ENCODE results near the gene DTYMK. TPM values are rescaled to one million over a fixed set of nuclear protein-coding genes. Genes with fewer than 3 reads are reported as not detected.

The DTYMK gene
- 10 to 100 TPM in 11 of 12 donors, not detected in 1; 19.5 to 40.7 (median 24.9) TPM for polyA plus RNA-seq (ENCODE audit: insufficient read length in 12 of 12)
- long read RNA-seq, donor 1, transcript DTYMK-201 (5 exons, 1,232 nt) = major isoform, 18 of 22 reads
- long read RNA-seq, donor 1, partial matches to known transcripts = 0 of 22 reads
- long read RNA-seq, donor 1, other reads (novel, unspliced or antisense) = 0 of 22 reads
- long read RNA-seq, donor 2, transcript DTYMK-201 (5 exons, 1,232 nt) = major isoform, 12 of 17 reads
- long read RNA-seq, donor 2, partial matches to known transcripts = 0 of 17 reads
- long read RNA-seq, donor 2, other reads (novel, unspliced or antisense) = 0 of 17 reads
- long read RNA-seq, donor 3, transcript DTYMK-201 (5 exons, 1,232 nt) = major isoform, 9 of 11 reads
- long read RNA-seq, donor 3, partial matches to known transcripts = 0 of 11 reads
- long read RNA-seq, donor 3, other reads (novel, unspliced or antisense) = 0 of 11 reads
- long read RNA-seq, donor 4, transcript DTYMK-201 (5 exons, 1,232 nt) = major isoform, 5 of 14 reads
- long read RNA-seq, donor 4, partial matches to known transcripts = 7 of 14 reads
- long read RNA-seq, donor 4, other reads (novel, unspliced or antisense) = 0 of 14 reads
- long read RNA-seq, donor 5, transcript DTYMK-201 (5 exons, 1,232 nt) = major isoform, 22 of 56 reads
- long read RNA-seq, donor 5, partial matches to known transcripts = 30 of 56 reads
- long read RNA-seq, donor 5, other reads (novel, unspliced or antisense) = 0 of 56 reads
- long read RNA-seq, donor 6, transcript DTYMK-201 (5 exons, 1,232 nt) = major isoform, 7 of 12 reads
- long read RNA-seq, donor 6, transcript DTYMK-202 (4 exons, 1,089 nt) = minor isoform, 5 of 12 reads
- long read RNA-seq, donor 6, partial matches to known transcripts = 0 of 12 reads
- long read RNA-seq, donor 6, other reads (novel, unspliced or antisense) = 0 of 12 reads
- long read RNA-seq, donor 7, partial matches to known transcripts = 5 of 11 reads
- long read RNA-seq, donor 7, other reads (novel, unspliced or antisense) = 0 of 11 reads
- long read RNA-seq, donor 8, transcript DTYMK-201 (5 exons, 1,232 nt) = major isoform, 11 of 23 reads
- long read RNA-seq, donor 8, partial matches to known transcripts = 7 of 23 reads
- long read RNA-seq, donor 8, other reads (novel, unspliced or antisense) = 0 of 23 reads
- long read RNA-seq, donor 9, transcript DTYMK-201 (5 exons, 1,232 nt) = major isoform, 5 of 13 reads
- long read RNA-seq, donor 9, partial matches to known transcripts = 5 of 13 reads
- long read RNA-seq, donor 9, other reads (novel, unspliced or antisense) = 0 of 13 reads
- long read RNA-seq, donor 10, transcript DTYMK-201 (5 exons, 1,232 nt) = major isoform, 10 of 28 reads
- long read RNA-seq, donor 10, partial matches to known transcripts = 15 of 28 reads
- long read RNA-seq, donor 10, other reads (novel, unspliced or antisense) = 0 of 28 reads
- long read RNA-seq, donor 11, transcript DTYMK-202 (4 exons, 1,089 nt) = minor isoform, 5 of 40 reads
- long read RNA-seq, donor 11, transcript DTYMK-201 (5 exons, 1,232 nt) = major isoform, 20 of 40 reads
- long read RNA-seq, donor 11, partial matches to known transcripts = 14 of 40 reads
- long read RNA-seq, donor 11, other reads (novel, unspliced or antisense) = 0 of 40 reads

GRCh38 chr2:241686650-241687425 lies at the start of gene DTYMK:
DTYMK (minus strand) TSS chr2:241686815; CDS start chr2:241686783, 32 bp downstream.
- DNase-seq = peak; percentile 95

- no peak for DNase-seq
These were observed 49.5 kb upstream of the DTYMK start for GRCh38 chr2:241736111-241736510.

GRCh38 chr2:241734467-241735208 lies 48.0 kb upstream of the DTYMK start, which contains the start of gene D2HGDH:
D2HGDH (plus strand) TSS chr2:241734630; CDS start chr2:241735225, 595 bp downstream.
- DNase-seq = peak; percentile 86

- no peak for DNase-seq
These were observed 47.5 kb upstream of the DTYMK start for GRCh38 chr2:241734208-241734466.

- no peak for DNase-seq
These were observed 47.0 kb upstream of the DTYMK start for GRCh38 chr2:241733391-241734207.

GRCh38 chr2:241732513-241733186 lies 46.0 kb upstream of the DTYMK start:
- DNase-seq = peak; percentile 31

GRCh38 chr2:241730671-241731293 lies 44.2 kb upstream of the DTYMK start:
- no peak for DNase-seq

- no peak for DNase-seq
These were observed 43.3 kb upstream of the DTYMK start for GRCh38 chr2:241729868-241730267.

- peak; percentile 51 for DNase-seq
These were observed 42.0 kb upstream of the DTYMK start for GRCh38 chr2:241728627-241729026.

- DNase-seq = no peak
These were observed 41.4 kb upstream of the DTYMK start for GRCh38 chr2:241728000-241728399.

- no peak for DNase-seq
These were observed 39.8 kb upstream of the DTYMK start for GRCh38 chr2:241726459-241726858.

- DNase-seq = no peak
These were observed 38.6 kb upstream of the DTYMK start for GRCh38 chr2:241724975-241725870.

- no peak for DNase-seq
These were observed 37.8 kb upstream of the DTYMK start for GRCh38 chr2:241724259-241724974.

- DNase-seq = no peak
These were observed 36.4 kb upstream of the DTYMK start for GRCh38 chr2:241722896-241723454.

- DNase-seq = no peak
These were observed 35.2 kb upstream of the DTYMK start for GRCh38 chr2:241721852-241722251.

- no peak for DNase-seq
These were observed 33.9 kb upstream of the DTYMK start for GRCh38 chr2:241720560-241720959.

All from muscle of arm (tissue), 14 donors.